NCI-H2107 treated with DMSO at 0.1 percent for 48 hours (cell line): ENCODE data around the gene PPP4R1.
"Not testable (repeated sequence)": the region's sequence is repeated elsewhere in the genome, so short reads cannot be mapped to it uniquely, and the experiment has no call there.

ENCODE experiments used
- DNase-seq: peaks from one replicate; lab custom pipeline; 2025; ENCODE audit not compliant: unreplicated experiment; lab: John Stamatoyannopoulos, UW

The PPP4R1 gene, protein sequence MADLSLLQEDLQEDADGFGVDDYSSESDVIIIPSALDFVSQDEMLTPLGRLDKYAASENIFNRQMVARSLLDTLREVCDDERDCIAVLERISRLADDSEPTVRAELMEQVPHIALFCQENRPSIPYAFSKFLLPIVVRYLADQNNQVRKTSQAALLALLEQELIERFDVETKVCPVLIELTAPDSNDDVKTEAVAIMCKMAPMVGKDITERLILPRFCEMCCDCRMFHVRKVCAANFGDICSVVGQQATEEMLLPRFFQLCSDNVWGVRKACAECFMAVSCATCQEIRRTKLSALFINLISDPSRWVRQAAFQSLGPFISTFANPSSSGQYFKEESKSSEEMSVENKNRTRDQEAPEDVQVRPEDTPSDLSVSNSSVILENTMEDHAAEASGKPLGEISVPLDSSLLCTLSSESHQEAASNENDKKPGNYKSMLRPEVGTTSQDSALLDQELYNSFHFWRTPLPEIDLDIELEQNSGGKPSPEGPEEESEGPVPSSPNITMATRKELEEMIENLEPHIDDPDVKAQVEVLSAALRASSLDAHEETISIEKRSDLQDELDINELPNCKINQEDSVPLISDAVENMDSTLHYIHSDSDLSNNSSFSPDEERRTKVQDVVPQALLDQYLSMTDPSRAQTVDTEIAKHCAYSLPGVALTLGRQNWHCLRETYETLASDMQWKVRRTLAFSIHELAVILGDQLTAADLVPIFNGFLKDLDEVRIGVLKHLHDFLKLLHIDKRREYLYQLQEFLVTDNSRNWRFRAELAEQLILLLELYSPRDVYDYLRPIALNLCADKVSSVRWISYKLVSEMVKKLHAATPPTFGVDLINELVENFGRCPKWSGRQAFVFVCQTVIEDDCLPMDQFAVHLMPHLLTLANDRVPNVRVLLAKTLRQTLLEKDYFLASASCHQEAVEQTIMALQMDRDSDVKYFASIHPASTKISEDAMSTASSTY

DNA sequence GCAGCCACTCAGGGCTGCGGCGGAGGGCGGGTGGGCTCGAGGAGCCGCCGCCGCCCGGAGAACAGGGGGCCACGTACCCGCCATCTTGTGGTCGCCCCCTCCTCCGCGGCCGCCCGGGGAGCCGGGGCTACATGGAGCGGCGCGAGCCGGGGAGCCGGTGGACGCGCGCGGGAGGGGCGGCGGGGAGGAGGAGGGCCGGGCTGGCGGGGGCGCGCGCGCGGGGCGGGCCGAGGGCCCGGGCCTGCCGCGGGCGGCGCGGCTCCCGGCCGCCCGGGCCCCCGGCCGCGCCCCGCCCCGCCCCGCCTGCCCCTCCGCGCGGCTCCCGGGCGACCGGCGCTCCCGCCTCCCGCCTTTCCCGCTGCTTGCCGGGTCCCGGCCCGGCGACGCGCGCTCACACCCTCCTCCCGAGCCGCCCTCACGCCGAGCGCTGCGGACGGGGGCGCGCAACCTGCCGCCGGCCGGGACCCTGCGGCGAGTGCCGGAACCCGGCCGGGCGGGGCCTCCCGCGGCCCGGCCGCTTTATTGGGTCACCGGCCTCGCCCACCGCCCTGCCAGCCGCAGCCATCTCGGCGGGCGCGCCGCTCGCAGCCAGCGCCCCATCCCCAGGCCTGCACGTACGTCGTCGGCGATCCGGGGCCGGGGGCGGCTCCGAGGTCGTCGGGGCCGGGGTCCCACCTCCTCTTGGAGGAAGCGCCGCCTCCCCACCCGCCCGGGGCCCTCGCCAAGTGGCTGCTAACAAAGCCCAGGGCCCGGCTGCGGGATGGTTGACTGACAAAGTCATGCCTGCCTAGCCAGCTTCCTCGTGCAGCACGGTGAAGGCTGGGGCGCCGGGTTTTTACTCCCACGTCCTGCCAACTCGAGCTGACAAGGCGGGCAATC lies at the start of gene PPP4R1:
Gene PPP4R1, minus strand, starts transcription at position 159 of the 879 bp plus-strand sequence. Its CDS starts 75 bp downstream, at position 84.
- no peak for DNase-seq

- DNase-seq = no peak
Observed at GRCh38 chr18:9663377-9663776, 49.0 kb upstream of the PPP4R1 start.

DNA sequence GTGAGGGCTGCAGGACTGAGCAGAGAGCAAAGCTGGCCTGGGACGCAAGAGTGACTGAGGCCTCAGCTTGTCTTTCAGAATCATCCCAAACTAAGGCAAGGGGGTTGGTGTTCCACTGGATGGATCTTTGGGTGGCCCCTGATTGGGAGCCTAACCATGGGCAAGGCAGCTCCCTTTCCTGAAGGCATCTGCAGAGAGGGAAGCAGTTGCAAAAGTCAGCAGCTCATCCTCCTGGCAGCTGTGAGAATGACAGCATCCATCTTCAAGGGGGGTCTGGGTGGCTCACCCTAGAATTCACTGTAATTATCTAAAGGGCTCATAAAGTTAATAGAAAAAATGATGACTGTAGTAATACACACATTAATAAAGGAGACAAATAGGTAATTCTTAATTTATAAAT lies 47.2 kb upstream of the PPP4R1 start:
- DNase-seq = no peak

GRCh38 chr18:9659499-9660375 lies 45.4 kb upstream of the PPP4R1 start:
- DNase-seq = no peak

DNA sequence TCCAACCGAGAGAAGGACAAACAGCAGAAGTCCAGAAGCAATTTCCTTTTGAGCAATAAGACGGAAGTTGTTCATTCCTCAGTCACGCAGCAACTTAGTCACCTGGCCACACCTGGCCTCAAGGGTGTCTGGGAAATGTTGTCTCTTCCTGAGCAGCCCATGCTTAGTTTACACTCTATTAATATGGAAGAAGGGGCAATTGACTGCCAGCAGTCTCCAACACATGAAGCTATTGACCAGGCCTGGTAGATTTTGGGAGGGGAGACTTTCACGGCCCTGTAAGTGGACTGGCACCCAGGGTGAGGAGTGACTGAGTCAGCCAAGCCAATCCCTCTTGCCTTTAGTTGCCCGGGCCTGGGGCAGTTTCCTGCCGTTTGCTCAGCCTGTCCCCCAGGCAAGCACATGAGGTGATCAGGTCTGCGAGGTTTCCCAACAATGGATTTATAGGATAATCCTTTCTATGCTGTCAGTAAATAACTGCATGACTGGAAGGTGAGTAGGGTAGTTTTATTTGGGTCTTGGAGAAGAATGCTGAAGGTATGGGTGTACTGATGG lies 43.8 kb upstream of the PPP4R1 start:
- DNase-seq = no peak

GRCh38 chr18:9655232-9655767 lies 40.9 kb upstream of the PPP4R1 start:
- DNase-seq = no peak

DNA sequence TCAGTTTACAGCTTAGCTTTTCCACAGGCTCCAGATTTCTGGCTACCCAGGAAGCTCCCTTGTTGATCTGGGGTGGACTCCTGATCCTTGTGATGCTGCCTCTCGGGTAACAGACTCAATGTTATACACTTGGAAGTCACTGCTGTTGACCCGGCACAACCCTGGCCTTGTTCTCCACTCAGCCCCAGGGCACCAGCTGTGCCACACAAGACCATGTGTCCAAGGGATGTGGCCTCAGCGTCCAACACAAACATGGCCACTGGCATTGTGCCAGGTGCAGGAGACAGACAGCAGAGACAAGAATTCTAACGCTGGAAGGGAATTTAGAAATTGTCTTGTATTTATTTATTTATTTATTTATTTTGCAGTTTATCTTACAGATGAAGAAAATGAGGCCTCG lies 39.0 kb upstream of the PPP4R1 start:
- DNase-seq = no peak

DNA sequence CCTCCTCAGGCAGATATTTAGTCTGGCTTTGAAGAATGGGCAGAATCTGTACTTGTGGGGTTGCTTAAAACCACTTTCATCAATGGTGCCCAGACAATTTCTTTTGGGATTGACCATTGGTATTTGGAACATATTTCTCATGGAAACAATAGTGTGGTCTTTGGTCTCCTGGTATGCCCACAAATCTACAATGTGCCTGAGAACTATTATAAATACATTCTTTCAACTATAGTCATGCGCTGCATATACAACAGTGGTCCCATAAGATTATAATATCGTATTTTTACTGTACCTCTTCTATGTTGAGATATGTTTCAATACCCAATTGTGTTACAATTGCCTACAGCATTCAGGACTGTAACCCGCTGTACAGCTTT lies 34.8 kb upstream of the PPP4R1 start:
- DNase-seq = no peak

- no peak for DNase-seq
Observed at GRCh38 chr18:9648431-9649163, 34.2 kb upstream of the PPP4R1 start.

DNA sequence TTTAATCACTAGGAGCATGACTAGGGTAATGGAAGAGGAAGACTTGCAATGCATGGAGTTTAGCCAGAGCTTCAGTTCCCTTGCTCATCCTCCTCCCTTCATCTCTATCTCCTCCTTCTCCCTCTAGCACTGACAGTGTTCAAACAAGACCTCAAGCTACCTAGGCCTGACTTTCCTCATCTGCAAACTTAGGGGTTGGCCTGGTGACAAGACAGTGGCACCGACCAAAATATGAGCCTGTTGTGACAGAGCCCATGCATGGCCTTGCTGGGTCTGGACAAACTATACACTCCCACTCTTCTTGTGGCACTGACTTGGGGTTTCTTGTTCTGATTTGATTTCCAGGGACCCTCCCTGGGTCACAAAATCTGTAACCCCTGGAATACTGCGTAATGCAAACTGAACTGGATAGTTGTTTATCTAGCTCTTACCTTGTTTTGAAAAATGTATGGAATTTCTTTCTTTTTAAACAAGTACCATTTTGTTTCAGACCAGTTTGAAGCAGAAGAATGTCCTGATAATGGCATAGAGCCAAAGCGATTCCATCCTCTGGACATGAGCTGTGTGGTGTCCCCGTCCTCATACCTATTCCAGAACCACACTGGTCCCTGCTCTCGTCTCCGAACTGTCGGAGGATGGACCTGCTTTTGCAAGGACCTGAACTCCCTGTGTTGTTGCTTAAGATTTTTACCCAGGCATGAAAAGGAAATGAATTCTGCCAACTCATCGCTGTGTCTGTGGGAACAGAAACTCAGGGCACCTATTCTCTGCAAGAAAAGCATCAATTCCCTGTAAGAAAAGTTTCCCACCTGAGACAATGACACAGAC lies 33.4 kb upstream of the PPP4R1 start:
- DNase-seq = no peak

GRCh38 chr18:9643549-9643948 lies 29.2 kb upstream of the PPP4R1 start:
- no peak for DNase-seq

GRCh38 chr18:9642799-9643462 lies 28.6 kb upstream of the PPP4R1 start:
- no peak for DNase-seq

DNA sequence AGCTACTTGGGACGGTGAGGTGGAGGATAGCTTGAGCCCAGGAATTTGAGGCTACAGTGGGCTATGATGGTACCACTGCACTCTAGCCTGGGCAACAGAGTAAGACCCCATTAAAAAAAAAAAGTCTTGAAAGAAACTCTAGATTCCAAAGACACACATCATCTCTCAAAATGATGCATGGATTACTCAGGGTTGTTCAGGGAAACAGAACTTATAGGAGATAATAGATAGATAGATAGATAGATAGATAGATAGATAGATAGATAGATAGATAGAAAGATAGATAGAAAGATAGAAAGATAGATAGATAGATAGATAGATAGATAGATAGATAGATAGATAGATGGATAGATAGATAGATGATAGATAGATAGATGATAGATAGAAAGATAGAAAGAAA lies 26.7 kb upstream of the PPP4R1 start:
- not testable (repeated sequence) for DNase-seq

GRCh38 chr18:9638886-9639285 lies 24.5 kb upstream of the PPP4R1 start:
- peak; percentile 14 for DNase-seq

- DNase-seq = no peak
Observed at GRCh38 chr18:9637036-9637767, 22.8 kb upstream of the PPP4R1 start.

DNA sequence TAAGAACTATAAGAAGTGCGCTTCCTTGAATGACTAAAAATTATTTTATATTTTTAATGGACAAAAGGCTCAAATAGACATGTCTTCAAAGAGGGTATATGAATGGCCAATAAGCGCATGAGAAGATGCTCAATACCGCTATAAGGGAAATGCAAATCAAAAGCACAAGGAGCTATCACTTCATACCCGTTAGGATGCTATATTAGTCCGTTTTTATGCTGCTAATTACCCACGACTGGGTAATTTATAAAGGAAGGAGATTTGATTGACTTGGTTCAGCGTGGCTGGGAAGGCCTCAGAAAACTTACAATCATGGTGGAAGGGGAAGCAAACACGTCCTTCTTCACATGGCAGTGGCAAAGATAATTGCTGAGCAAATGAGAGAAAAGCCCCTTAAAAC lies 20.5 kb upstream of the PPP4R1 start:
- no peak for DNase-seq
